HepG2 (cell line): ENCODE results near the gene ARHGAP9. TPM values are rescaled to one million over a fixed set of nuclear protein-coding genes. Genes with fewer than 3 reads are reported as not detected.

Experiments
- AGO2 ChIP-seq: fragments of 200-400 bp; formaldehyde crosslinking; optimal IDR thresholded peaks from 2 replicates; pipeline ENCODE3; 2017; ENCODE audit warnings: mild to moderate bottlenecking, low read depth, low read length, moderate library complexity
- BCL6 ChIP-seq: IDR thresholded peaks from 2 replicates; pipeline ENCODE4 v1.6.1; 2016; ENCODE audit warnings: missing genetic modification reagents, missing compliant biosample characterization
- FOXK1 ChIP-seq: sonication (generic); formaldehyde crosslinking; IDR thresholded peaks from 2 replicates; pipeline ENCODE4 v1.4.0; 2020; ENCODE audit warnings: low read depth, missing genetic modification reagents, borderline replicate concordance
- HDAC6 ChIP-seq: fragments of 200-600 bp; sonication (generic); IDR thresholded peaks from 2 replicates; pipeline ENCODE4 v1.7.0; 2017; ENCODE audit warnings: mild to moderate bottlenecking, antibody characterized with exemption, low read length, low read depth
- HOXA7 ChIP-seq: sonication (generic); formaldehyde crosslinking; IDR thresholded peaks from 2 replicates; pipeline ENCODE4 v1.8.1; 2022; ENCODE audit warnings: mild to moderate bottlenecking, missing genetic modification reagents, moderate library complexity
- KDM4B ChIP-seq: sonication (generic); formaldehyde crosslinking; IDR thresholded peaks from 2 replicates; pipeline ENCODE4 v1.4.0; 2020; ENCODE audit warnings: missing genetic modification reagents
- KLF16 ChIP-seq, 2 experiments: sonication (generic) in 1 of 2; formaldehyde crosslinking in 1 of 2; IDR thresholded peaks; 2 replicates each; pipeline versions ENCODE4 v1.6.1 to v1.8.0; 2016 to 2023; ENCODE audit warnings: missing genetic modification reagents in 2 of 2, missing compliant biosample characterization in 1 of 2
- LBX2 ChIP-seq: sonication (generic); formaldehyde crosslinking; IDR thresholded peaks from 2 replicates; pipeline ENCODE4 v1.5.0; 2020; ENCODE audit warnings: missing genetic modification reagents, mild to moderate bottlenecking, borderline replicate concordance
- NBN ChIP-seq: fragments of 450-650 bp; conservative IDR thresholded peaks from 2 replicates; pipeline ENCODE4 v1.6.1; 2017
- NCOA5 ChIP-seq: sonication (generic); formaldehyde crosslinking; IDR thresholded peaks from 2 replicates; pipeline ENCODE4 v1.4.0; 2020; ENCODE audit warnings: missing genetic modification reagents
- NFATC3 ChIP-seq: sonication (generic); formaldehyde crosslinking; IDR thresholded peaks from 2 replicates; pipeline ENCODE4 v1.5.1; 2020; ENCODE audit warnings: mild to moderate bottlenecking, missing genetic modification reagents
- NR2F2 ChIP-seq: IDR thresholded peaks from 2 replicates; pipeline ENCODE4 v1.6.1; 2012; ENCODE audit warnings: low read depth, inconsistent platforms, borderline replicate concordance
- PHF5A ChIP-seq: IDR thresholded peaks from one replicate; pipeline ENCODE4 v1.6.1; 2018; ENCODE audit warnings: low read depth, missing genetic modification reagents; ENCODE audit not compliant: unreplicated experiment
- TAF15 ChIP-seq: fragments of 200-400 bp; formaldehyde crosslinking; IDR thresholded peaks from one replicate; pipeline ENCODE4 v1.6.1; 2018; ENCODE audit warnings: mild to moderate bottlenecking, low read depth, low read length; ENCODE audit not compliant: poor library complexity, severe bottlenecking
- TMF1 ChIP-seq: sonication (generic); formaldehyde crosslinking; IDR thresholded peaks from 2 replicates; pipeline ENCODE4 v1.8.1; 2022; ENCODE audit warnings: low read depth, missing genetic modification reagents
- ZFY ChIP-seq: sonication (generic); formaldehyde crosslinking; IDR thresholded peaks from 2 replicates; pipeline ENCODE4 v1.4.0; 2020; ENCODE audit warnings: missing genetic modification reagents
- ZMYM2 ChIP-seq: sonication (generic); formaldehyde crosslinking; IDR thresholded peaks from 2 replicates; pipeline ENCODE4 v1.8.0; 2022; ENCODE audit warnings: mild to moderate bottlenecking, missing genetic modification reagents
- ZNF17 ChIP-seq: sonication (generic); formaldehyde crosslinking; IDR thresholded peaks from 2 replicates; pipeline ENCODE4 v1.5.0; 2020; ENCODE audit warnings: mild to moderate bottlenecking, missing genetic modification reagents
- ZNF180 ChIP-seq: sonication (generic); formaldehyde crosslinking; IDR thresholded peaks from 2 replicates; pipeline ENCODE4 v1.4.0; 2020; ENCODE audit warnings: low read depth, missing genetic modification reagents, borderline replicate concordance
- ZNF430 ChIP-seq: sonication (generic); formaldehyde crosslinking; IDR thresholded peaks from 2 replicates; pipeline ENCODE4 v1.9.0; 2021; ENCODE audit warnings: mild to moderate bottlenecking, missing genetic modification reagents
- ZNF556 ChIP-seq: sonication (generic); formaldehyde crosslinking; IDR thresholded peaks from 2 replicates; pipeline ENCODE4 v1.4.0; 2020; ENCODE audit warnings: mild to moderate bottlenecking, missing genetic modification reagents, borderline replicate concordance
- ZNF607 ChIP-seq: sonication (generic); formaldehyde crosslinking; IDR thresholded peaks from 2 replicates; pipeline ENCODE4 v1.5.1; 2020; ENCODE audit warnings: missing genetic modification reagents, mild to moderate bottlenecking, borderline replicate concordance
- ZNF660 ChIP-seq: sonication (generic); formaldehyde crosslinking; IDR thresholded peaks from 2 replicates; pipeline ENCODE4 v1.5.1; 2020; ENCODE audit warnings: mild to moderate bottlenecking, low read depth, missing genetic modification reagents, borderline replicate concordance
- ZNF749 ChIP-seq: sonication (generic); formaldehyde crosslinking; IDR thresholded peaks from 2 replicates; pipeline ENCODE4 v1.8.0; 2022; ENCODE audit warnings: mild to moderate bottlenecking, missing genetic modification reagents, moderate library complexity, borderline replicate concordance
- polyA plus RNA-seq, 8 experiments: library from polyadenylated mRNA; depleted of rRNA in 3 of 8; stranded (reverse) in 7 of 8; unstranded in 1 of 8; fragments of >200 nt; fragmentation: Illumina TruSeq in 4 of 8; extraction: Trizol in 4 of 8; gene quantifications; 2 replicates each; pipeline versions ENCODE4 v1.2.1 to v1.2.3, GENCODE V29; 2011 to 2016; ENCODE audit warnings: low read depth in 4 of 8, missing spikeins in 1 of 8, mixed read lengths in 1 of 8; ENCODE audit not compliant: insufficient read depth in 1 of 8
- total RNA-seq, 5 experiments: library from RNA; depleted of rRNA; stranded (reverse); fragments of >200 nt; fragmentation: Illumina TruSeq; extraction: Trizol; gene quantifications; 2 replicates each; pipeline ENCODE4 v1.2.3, GENCODE V29; 2016; ENCODE audit warnings: low read depth in 1 of 5
- TF ChIP-seq, protein P1 (sequence below): sonication (generic); formaldehyde crosslinking; IDR thresholded peaks from 2 replicates; pipeline ENCODE4 v1.4.0; 2020; ENCODE audit warnings: mild to moderate bottlenecking, missing genetic modification reagents
- TF ChIP-seq, protein P2 (sequence below): sonication (generic); formaldehyde crosslinking; conservative IDR thresholded peaks from 2 replicates; pipeline ENCODE4 v1.8.1; 2023; ENCODE audit warnings: missing genetic modification reagents
- TF ChIP-seq, protein P3 (sequence below): sonication (generic); formaldehyde crosslinking; IDR thresholded peaks from 2 replicates; pipeline ENCODE4 v1.8.0; 2022; ENCODE audit warnings: mild to moderate bottlenecking, missing genetic modification reagents

ARHGAP9 gene
- total and polyA plus RNA-seq, 2 of the 13 experiments (the other 11 are each of a cell fraction or from before 2014, with no cell fraction given) = 0.18 to 1.2 TPM

DNA sequence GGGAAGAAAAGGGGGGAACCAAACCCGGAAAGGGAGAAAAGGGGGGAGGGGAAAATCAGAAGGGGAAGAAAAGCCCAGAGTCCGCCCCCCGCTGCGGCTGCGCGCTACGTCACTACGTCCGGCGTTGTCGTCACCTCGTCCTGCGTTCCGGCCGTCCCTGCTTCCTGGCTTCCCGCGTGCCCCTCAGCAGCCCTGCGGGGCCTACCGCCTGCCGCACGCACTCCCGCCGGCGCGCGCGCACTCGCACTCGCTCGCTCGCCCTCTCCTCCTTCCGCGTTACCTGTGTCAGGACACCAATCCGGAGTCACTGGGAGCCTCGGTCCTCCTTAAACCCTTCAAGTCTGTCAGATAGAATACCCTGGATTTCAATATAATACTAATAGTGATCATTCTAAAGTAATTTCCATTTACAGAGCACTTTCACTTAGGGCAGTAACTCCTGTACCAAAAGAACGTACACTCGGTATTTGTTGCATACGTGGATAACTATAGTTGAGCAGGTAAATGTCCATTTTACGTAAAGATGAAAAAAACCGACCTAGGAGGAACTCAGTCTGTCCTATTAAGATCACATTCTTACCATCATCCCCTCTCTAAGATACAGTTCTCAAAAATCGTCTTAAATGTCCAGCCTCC is 48.6 kb downstream of the ARHGAP9 start, which contains the start of gene R3HDM2 (continued):
- TF ChIP-seq FOXK1 (0 out of 2 replicates have a peak, but pooled peaks have one; percentile 40), ZMYM2 (CRISPR knock-in tag) (no peak), ZNF180 (no peak), NBN (no peak), NCOA5 (CRISPR knock-in tag) (no peak), ZFY (peak; percentile 93), ZNF430 (CRISPR knock-in tag) (peak; percentile 50; the same call in 1 of the 2 replicates), HDAC6 (no peak), KLF16 (CRISPR knock-in tag; IDR thresholded peaks at IDR 0.05) (peak in 1 of 2 experiments; percentile 76; a peak in 2 of 4 replicates), NR2F2 (no peak), LBX2 (CRISPR knock-in tag) (peak; percentile 50; the same call in 1 of the 2 replicates), ZNF749 (CRISPR knock-in tag) (no peak), HOXA7 (CRISPR knock-in tag) (no peak), PHF5A (no peak), NFATC3 (no peak), ZNF556 (CRISPR knock-in tag) (no peak; the same call in 1 of the 2 replicates), KDM4B (no peak), ZNF17 (CRISPR knock-in tag) (no peak), BCL6 (CRISPR knock-in tag) (peak; percentile 53), ZNF607 (CRISPR knock-in tag) (peak; percentile 60; the same call in 1 of the 2 replicates), TAF15 (no peak), ZNF660 (0 out of 2 replicates have a peak, but pooled peaks have one; percentile 55), TMF1 (CRISPR knock-in tag) (peak; percentile 90), AGO2 (peak; percentile 79)
- TF ChIP-seq, protein P1, sequence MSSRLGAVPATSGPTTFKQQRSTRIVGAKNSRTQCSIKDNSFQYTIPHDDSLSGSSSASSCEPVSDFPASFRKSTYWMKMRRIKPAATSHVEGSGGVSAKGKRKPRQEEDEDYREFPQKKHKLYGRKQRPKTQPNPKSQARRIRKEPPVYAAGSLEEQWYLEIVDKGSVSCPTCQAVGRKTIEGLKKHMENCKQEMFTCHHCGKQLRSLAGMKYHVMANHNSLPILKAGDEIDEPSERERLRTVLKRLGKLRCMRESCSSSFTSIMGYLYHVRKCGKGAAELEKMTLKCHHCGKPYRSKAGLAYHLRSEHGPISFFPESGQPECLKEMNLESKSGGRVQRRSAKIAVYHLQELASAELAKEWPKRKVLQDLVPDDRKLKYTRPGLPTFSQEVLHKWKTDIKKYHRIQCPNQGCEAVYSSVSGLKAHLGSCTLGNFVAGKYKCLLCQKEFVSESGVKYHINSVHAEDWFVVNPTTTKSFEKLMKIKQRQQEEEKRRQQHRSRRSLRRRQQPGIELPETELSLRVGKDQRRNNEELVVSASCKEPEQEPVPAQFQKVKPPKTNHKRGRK (CRISPR knock-in tag) = no peak
- TF ChIP-seq, protein P2, sequence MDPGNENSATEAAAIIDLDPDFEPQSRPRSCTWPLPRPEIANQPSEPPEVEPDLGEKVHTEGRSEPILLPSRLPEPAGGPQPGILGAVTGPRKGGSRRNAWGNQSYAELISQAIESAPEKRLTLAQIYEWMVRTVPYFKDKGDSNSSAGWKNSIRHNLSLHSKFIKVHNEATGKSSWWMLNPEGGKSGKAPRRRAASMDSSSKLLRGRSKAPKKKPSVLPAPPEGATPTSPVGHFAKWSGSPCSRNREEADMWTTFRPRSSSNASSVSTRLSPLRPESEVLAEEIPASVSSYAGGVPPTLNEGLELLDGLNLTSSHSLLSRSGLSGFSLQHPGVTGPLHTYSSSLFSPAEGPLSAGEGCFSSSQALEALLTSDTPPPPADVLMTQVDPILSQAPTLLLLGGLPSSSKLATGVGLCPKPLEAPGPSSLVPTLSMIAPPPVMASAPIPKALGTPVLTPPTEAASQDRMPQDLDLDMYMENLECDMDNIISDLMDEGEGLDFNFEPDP (CRISPR knock-in tag) = no peak
- TF ChIP-seq, protein P3, sequence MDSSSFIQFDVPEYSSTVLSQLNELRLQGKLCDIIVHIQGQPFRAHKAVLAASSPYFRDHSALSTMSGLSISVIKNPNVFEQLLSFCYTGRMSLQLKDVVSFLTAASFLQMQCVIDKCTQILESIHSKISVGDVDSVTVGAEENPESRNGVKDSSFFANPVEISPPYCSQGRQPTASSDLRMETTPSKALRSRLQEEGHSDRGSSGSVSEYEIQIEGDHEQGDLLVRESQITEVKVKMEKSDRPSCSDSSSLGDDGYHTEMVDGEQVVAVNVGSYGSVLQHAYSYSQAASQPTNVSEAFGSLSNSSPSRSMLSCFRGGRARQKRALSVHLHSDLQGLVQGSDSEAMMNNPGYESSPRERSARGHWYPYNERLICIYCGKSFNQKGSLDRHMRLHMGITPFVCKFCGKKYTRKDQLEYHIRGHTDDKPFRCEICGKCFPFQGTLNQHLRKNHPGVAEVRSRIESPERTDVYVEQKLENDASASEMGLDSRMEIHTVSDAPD = 0 out of 2 replicates have a peak, but pooled peaks have one; percentile 20
